ENCODE measurements around the gene ECSIT. TPM values are rescaled to one million over a fixed set of nuclear protein-coding genes. Genes with fewer than 3 reads are reported as not detected.
"Not testable (repeated sequence)": the region's sequence is repeated elsewhere in the genome, so short reads cannot be mapped to it uniquely, and the experiment has no call there.

The ECSIT gene
- total RNA-seq, 1 donor from 2014 or later = 27.5 TPM

DNA sequence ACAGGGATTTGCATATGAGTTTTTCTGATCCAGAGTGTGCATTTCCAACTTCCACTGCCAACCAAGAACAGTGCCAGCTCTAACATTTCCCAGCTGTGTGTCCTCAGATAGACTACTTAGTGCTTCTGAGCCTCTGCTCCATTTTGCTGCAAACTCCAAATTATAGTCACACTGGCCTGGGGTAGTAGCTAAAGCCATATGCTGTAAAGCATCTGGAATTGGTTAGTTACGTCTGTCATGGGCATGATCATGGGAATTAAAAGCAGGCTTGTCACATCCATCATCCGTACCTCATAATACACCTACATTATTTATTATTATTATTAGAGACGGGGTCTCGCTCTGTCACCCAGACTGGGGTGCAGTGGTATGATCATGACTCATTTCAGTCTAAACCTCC lies 55.2 kb downstream of the ECSIT start:
- no peak overlapping the region for H3K4me3 ChIP-seq
- no peak overlapping the region for H3K27ac ChIP-seq
- no peaks in the 10 kb centered on the region for H3K36me3 ChIP-seq
- intact Hi-C loops (cut with DNase I) = no loop called here
- H3K27me3 ChIP-seq = no peaks in the 10 kb centered on the region
- TF ChIP-seq, protein P1, sequence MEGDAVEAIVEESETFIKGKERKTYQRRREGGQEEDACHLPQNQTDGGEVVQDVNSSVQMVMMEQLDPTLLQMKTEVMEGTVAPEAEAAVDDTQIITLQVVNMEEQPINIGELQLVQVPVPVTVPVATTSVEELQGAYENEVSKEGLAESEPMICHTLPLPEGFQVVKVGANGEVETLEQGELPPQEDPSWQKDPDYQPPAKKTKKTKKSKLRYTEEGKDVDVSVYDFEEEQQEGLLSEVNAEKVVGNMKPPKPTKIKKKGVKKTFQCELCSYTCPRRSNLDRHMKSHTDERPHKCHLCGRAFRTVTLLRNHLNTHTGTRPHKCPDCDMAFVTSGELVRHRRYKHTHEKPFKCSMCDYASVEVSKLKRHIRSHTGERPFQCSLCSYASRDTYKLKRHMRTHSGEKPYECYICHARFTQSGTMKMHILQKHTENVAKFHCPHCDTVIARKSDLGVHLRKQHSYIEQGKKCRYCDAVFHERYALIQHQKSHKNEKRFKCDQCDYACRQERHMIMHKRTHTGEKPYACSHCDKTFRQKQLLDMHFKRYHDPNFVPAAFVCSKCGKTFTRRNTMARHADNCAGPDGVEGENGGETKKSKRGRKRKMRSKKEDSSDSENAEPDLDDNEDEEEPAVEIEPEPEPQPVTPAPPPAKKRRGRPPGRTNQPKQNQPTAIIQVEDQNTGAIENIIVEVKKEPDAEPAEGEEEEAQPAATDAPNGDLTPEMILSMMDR (IDR thresholded peaks at IDR 0.05) = no peak
- no peaks in the 10 kb centered on the region for H3K4me1 ChIP-seq
- H3K9me3 ChIP-seq = no peaks in the 10 kb centered on the region
- no peak for DNase-seq (ENCODE audit: low spot score in 2 of 2)

DNA sequence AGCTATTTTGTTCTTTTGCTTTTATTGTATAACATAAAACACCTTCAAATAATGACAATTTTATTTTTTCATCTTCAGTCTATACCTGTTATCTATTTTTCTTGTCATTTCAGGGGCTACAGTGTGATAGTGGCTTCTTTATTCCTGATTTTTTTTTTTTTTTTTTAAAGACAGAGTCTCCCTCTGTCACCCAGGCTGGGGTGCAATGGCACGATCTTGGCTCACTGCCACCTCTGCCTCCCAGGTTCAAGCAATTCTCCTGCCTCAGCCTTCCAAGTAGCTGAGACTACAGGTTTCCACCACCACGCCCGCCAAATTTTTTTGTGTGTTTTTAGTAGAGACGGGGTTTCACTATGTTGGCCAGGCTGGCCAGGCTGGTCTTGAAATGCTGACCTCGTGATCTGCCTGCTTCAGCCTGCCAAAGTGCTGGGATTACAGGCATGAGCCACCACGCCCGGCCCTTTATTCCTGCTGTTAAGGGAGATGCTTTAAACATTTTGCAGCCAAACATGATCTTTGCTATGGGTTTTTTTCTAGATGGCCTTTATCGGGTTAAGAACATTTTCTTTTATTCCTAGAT lies 60.6 kb downstream of the ECSIT start:
- H3K36me3 ChIP-seq; H3K4me1 ChIP-seq; H3K4me3 ChIP-seq; H3K27me3 ChIP-seq; intact Hi-C loops (cut with DNase I); DNase-seq (ENCODE audit: low spot score in 2 of 2); H3K9me3 ChIP-seq; H3K27ac ChIP-seq: not testable (repeated sequence)

DNA sequence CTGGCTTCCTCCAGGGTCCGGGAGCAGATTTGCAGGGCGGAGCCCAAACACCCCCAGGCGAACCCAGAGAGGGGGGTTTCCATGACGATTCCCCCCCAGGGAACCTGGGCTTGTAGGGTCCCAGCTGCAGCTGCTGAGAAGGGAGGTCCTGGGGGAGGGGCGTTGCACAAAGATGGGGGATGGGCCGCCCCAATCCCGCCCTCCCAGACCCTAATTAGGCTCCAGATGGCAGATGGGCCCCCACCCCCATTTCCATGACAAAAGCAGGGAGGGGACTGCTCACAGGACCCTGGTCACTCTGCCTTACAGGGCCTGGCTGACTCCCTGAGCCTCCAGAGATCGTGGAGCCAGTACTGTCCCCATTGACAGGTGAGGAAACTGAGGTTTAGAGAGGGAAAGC lies 63.3 kb downstream of the ECSIT start:
- no peak overlapping the region for H3K4me3 ChIP-seq
- H3K36me3 ChIP-seq = no peaks in the 10 kb centered on the region
- TF ChIP-seq, protein P1 (IDR thresholded peaks at IDR 0.05) = no peak
- H3K4me1 ChIP-seq = no peaks in the 10 kb centered on the region
- H3K9me3 ChIP-seq = no peaks in the 10 kb centered on the region
- intact Hi-C loops (cut with DNase I) = no loop called here
- H3K27ac ChIP-seq = no peak overlapping the region
- no peak for DNase-seq (ENCODE audit: low spot score in 2 of 2)
- no peaks in the 10 kb centered on the region for H3K27me3 ChIP-seq

DNA sequence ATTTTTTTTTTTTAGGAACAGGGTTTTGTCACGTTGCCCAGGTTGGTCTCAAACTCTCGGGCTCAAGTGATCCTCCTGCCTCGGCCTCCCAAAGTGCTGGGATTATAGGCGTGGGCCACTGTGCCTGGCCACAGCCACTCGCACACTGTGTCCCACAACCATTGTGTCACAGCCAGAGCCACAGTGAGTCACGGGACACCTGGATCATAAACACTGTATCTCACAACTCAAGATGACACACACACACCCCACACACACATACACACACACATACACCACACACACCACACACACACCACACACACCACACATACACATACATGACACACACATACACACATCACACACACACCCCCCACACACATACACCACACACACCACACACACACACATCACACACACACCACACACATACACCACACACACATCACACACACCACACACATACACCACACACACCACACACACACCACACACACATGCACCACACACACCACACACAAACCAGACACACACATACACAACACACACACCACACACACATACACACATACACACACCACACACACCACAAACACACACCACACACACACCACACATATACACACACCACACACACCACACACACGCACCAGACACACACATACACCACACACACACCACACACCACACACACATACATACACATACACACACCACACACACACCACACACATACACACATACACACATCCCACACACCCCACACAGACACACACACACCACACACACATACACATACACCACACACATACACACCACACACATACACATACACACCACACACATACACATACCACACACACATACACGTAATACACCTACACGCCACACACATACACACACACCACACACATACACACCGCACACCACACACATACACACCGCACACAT lies 64.3 kb downstream of the ECSIT start:
- Histone ChIP-seq H3K4me3 (no peak overlapping the region), H3K27ac (no peak overlapping the region), H3K36me3 (no peaks in the 10 kb centered on the region), H3K27me3 (no peaks in the 10 kb centered on the region), H3K4me1 (no peaks in the 10 kb centered on the region), H3K9me3 (no peaks in the 10 kb centered on the region)
- intact Hi-C loops (cut with DNase I) = no loop called here
- TF ChIP-seq, protein P1 (IDR thresholded peaks at IDR 0.05) = no peak
- no peak for DNase-seq (ENCODE audit: low spot score in 2 of 2)

DNA sequence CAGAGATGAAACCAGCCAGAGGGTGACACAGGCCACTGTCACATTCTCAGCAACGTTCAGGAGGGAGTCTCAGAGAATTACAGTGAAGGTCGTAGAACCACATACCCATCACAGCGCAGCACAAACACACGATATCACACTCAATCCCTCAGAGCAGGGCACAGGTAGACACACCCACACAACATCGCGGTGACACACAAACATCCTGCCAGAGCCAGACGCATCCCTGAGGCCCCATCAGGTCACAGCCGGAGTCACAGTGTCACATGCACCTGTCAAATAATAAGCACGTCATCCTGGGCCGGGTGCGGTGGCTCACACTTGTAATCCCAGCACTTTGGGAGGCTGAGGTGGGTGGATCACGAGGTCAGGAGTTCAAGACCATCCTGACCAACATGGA lies 65.5 kb downstream of the ECSIT start:
- Histone ChIP-seq H3K4me3 (no peak overlapping the region), H3K27me3 (no peaks in the 10 kb centered on the region), H3K4me1 (no peaks in the 10 kb centered on the region), H3K27ac (no peak overlapping the region), H3K36me3 (no peaks in the 10 kb centered on the region), H3K9me3 (no peaks in the 10 kb centered on the region)
- intact Hi-C loops (cut with DNase I) = no loop called here
- DNase-seq (ENCODE audit: low spot score in 2 of 2) = no peak
- TF ChIP-seq, protein P1 (IDR thresholded peaks at IDR 0.05) = no peak

DNA sequence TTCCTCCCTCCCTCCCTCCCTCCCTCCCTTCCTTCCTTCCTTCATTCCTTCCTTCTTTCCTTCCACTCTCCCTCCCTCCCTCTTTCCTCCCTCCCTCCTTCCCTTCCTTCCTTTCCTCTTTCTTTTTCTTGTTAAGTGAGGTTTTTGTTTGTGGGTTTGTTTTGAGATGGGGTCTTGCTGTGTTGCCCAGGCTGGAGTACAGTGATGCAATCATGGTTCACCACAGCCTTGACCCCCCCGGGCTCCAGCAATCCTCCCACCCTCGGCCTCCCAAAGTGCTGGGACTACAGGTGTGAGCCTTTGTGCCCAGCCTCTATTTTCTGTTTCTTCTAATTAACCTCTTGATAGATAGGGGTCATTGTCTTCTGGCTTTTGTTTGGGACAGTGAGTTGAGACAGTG lies 67.5 kb downstream of the ECSIT start:
- TF ChIP-seq, protein P1 (IDR thresholded peaks at IDR 0.05) = no peak
- Histone ChIP-seq H3K27ac (no peak overlapping the region), H3K9me3 (no peaks in the 10 kb centered on the region), H3K27me3 (no peaks in the 10 kb centered on the region), H3K4me1 (no peaks in the 10 kb centered on the region), H3K36me3 (no peaks in the 10 kb centered on the region), H3K4me3 (no peak overlapping the region)
- no peak for DNase-seq (ENCODE audit: low spot score in 2 of 2)
- intact Hi-C loops (cut with DNase I) = no loop called here
